GM18867 (cell line): ENCODE results near the gene WT1.
"Not testable (repeated sequence)": the region's sequence is repeated elsewhere in the genome, so short reads cannot be mapped to it uniquely, and the experiment has no call there.

ENCODE experiments used
- ATAC-seq: cut with Tn5 transposase; IDR thresholded peaks from one replicate; pipeline ENCODE4 v1.9.1; 2021; ENCODE audit warnings: mild to moderate bottlenecking, moderate library complexity; ENCODE audit not compliant: unreplicated experiment

The WT1 gene

DNA sequence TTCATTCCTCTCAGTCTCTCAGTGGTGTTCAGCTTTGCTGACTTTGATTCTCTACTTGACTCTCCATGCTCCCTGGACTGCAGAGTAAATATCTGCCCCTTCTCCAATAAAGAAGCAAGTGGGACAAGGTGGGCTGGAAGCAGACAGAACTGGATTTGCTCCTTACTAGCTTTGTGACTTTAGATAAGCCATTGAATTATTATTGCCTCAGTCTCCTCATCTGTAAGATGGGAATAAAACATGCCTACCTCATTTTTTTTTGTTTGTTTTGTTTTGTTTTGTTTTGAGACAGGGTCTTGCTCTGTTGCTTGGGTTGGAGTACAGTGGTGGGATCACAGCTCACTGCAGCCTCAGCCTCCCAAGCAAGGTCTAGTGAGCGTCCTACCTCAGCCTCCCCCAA lies 44.6 kb downstream of the WT1 start:
- ATAC-seq, result no peak

DNA sequence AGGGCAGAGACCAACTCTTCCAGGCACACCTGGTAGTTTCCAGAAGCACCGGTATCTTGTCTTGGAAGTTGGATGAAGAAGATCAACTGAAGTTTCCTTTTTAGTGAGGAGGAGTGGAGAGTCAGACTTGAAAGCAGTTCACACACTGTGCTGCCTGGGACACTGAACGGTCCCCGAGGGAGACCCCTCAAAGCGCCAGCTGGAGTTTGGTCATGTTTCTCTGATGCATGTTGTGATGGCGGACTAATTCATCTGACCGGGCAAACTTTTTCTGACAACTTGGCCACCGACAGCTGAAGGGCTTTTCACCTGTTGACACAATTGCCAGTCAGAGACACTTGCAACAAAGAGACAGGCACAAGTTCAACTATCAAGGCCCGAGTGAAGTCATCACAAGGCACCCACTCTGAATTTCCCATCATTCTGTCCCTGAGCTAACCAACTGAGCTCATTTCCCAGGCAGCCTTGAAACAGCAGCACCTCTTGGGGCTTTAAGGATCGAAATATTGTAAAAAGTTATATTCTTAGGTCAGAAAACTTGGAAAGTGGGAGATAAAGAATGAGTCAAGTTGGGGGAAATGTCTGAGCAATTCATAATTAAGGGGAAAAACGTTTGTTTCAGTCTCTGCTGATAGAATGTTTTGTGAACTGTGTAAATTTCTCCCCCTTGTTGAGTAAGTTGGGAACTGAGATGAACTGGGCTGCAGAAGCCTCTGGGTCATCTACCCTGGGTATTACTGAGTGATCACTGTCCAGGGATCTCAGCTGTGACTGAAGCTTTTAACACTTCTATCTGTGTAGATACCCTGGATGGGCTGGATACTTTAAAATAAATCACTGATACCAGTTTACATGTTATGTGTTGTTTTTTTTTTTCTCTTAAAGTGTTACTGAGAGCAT lies 46.2 kb downstream of the WT1 start:
- ATAC-seq, result no peak

DNA sequence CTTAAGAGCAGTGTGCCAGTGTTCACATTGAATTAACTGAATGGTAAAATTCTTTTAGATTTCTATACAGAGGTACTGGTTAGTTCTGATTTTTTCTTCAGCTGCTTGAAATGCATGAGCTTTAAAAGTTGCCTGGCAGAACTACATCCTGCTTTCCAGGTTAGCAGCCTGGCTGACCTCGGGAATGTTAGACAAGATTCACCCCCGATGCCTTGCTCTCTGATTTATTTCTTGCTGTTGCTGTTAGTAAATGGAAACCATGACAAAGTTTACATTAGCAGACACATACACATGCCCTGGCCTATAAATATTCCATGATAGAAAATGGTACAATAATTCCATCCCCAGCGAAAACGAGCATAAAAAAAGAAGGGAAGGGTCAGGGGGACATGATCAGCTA lies 47.0 kb downstream of the WT1 start:
- ATAC-seq, result no peak

DNA sequence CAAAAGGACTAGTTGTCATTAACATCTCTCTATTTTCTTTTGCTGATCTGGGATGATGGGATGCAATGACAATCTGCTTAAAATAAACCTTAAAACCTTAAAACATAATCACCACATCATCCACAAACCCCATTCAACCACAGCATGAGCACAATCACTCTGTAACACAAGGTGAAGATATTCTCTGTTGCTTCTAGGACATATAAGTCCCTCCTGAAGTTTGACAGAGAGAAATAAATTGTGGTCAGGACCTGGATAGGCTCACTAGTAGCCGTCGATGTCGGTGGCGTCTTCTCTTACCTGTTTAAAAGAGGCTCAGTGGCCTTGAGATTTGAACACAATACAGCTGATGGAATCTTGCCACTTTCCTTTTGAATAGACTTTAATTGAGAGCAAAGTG lies 47.9 kb downstream of the WT1 start:
- no peak for ATAC-seq

DNA sequence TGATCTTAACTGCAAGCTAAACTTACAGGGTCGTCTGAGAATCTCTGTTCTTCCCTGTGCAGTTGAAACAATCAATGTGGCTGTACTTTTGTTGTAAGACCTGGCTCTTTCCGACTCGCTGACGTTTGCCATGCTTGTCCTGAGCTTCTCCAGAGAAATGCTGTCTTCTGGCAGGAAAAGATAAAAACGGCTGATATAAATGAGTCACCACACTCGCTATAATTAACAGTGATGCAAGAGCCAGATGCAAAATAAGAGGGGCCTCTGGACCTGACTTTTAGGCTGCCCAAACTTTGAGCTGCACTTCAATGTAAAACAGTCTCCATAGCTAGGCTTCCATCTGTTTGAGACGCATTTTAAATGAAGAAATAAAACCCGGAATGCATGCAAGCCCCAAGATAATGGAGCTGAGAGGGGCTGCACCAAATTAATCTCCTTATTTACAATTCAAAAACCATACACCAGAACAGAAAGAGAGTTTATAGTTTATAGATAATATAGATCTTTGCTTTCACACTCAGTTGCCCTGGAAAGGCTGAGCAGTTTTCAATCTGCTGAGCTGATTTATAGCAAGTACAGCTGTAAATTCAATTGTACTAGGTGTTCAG lies 48.5 kb downstream of the WT1 start:
- no peak for ATAC-seq

DNA sequence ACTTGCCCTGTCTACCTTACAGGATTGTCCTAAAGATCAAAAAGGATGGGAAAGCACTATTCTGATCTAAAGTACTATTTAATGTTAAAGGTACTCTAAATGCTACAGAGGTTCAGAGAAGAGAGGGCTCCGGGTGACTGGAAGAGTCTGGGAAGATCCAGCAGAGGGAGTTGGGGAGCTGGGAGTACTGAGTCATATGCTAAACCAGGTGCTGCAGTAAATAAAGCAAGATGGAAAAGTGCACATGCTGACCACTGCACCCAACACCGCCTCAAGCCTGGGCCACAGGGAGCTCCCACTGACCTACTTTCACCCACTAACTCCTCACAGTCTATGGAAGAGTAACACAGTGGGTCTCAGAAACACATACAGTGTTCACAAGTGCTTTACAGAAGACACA lies 49.3 kb downstream of the WT1 start:
- ATAC-seq, result no peak

DNA sequence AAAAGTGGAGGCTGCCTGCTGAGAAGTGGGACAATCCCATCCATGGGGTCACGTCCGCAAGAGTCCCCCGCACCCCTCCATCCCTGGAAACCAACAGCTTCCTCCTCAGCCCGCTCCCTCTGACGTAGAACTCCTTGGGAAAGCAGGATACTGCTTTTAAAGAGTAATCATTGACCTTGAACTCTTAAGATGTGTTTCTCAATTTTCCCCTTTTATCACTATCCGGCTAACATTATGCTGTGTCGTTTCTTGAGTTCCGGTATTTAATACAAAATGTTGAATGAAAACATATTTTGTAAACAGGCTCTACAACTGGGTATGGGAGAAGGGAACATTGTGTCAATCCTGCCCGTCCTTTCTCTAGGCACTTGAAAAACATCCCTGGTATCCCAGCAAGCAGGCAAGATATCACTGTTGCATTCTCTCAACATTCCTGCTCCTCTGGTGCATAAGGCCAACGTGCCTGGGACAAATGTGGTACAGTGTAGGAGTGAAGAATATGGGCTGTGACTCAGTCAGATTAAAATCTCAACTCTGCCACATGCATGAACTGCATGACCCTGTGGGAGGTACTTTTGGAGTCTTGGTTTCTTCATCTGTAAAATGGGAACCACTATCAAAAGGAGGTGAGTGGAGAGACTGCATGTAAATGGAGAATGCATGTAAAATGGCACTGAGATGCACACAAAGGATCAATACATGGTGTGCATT lies 52.8 kb downstream of the WT1 start:
- ATAC-seq, result no peak

DNA sequence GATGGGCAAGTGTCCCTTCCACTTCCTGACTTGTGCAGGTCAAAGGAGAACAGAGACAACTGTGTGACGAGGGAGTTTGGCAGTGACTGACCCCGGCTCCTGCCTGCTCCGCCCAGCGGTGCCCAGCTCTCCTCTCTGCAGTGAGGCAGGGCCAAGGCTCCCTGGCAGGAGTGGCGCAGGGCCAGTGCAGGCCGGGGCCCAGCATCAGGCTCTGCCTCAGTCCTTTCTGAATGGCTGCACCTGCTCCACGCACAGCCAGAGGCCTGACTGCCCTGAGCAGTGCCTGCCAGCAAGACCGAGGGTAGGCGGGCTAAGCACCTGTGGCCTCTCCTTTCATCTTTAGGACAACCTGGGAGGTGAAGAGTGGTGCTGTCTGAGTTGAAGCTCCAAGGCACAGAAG lies 54.2 kb downstream of the WT1 start:
- no peak for ATAC-seq

DNA sequence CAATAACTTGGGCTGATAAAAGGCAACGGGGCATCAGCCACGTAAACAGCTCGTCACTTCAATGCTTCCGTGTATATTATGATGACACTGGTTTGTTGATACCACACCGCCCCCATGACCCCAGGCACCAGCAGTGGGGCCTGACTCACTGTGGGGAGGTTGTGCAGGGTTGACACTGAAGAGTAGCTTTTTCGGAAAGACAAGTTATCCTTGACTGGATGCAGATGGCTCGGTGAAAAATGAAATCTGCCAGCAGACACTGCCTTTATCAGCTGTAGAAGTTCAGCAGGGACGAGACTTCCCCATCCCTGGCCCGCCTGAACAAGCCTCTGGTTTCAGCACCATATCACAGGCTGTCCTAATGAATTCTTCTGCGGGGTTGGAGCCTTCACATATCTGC lies 55.6 kb downstream of the WT1 start:
- no peak for ATAC-seq

DNA sequence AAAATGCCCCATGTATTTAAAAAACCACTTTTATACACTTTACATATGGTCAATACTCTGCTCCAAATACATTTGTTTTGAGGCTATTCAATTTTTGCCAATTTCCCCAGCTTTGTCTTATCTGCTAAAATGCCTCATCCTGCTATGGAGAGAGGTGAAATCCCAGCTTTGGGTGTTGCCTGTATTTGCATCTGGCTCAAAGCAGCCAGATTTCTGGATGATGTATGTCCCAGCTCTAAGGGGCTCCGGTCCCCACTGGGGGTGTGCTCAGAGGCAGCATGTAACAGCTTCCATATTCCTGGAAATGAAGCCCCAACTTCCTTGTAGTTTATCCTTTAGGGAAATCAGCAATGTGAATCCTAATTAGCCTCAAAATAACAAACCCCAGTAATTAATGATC lies 59.5 kb downstream of the WT1 start:
- no peak for ATAC-seq

DNA sequence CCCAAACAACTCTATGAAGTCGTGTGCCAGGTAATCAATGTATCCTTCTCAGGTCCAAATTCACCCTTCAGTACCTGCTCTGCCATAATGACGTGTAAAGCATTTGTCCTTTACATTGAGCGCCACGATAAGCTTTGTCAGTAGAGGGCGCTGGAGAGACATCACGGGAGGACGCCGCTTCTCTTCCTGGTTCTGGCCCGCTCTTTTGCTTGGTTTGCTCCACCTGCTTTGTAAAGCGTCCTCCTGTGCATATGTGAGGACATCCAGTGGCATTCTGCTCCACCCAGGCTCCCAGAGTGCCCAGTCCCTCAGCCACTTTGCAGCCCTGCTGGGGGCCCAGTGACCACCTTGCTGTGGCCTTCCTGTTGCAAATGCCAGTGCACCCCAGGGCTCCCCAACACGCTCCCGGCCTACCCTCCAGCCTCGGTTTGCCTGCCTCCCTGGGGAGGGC lies 61.1 kb downstream of the WT1 start:
- no peak for ATAC-seq

DNA sequence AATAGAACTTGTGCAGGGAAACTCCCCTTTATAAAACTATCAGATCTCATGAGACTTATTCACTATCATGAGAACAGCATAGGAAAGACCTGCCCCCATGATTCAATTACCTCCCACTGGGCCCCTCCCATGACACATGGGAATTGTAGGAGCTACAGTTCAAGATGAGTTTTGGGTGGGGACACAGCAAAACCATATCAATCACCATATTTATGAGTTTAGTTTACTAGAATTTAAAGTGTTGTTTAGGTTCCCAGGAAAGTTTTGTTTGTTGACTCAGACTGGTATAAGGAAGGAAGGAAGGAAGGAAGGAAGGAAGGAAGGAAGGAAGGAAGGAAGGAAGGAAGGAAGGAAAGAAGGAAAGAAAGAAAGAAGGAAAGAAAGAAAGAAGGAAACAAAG lies 65.4 kb downstream of the WT1 start:
- not testable (repeated sequence) for ATAC-seq

DNA sequence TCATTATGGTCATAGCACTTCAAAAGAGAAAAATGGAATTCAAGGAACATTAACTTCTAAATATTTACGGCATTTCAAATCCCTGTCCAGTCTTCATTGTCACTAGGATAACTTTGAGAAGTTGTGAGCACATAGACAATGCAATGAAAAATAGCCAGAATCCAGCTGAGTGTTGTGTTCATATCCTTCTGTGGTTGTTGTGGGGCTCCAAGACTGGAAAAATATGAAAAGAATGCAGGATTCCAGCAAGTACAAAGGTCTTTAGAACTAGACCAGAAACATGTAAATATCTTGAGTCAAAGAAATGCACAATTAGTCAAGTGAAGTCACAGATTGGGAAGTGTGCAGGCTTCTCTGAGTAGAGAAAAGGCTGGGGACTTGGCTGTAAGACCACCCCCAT lies 68.7 kb downstream of the WT1 start:
- no peak for ATAC-seq

DNA sequence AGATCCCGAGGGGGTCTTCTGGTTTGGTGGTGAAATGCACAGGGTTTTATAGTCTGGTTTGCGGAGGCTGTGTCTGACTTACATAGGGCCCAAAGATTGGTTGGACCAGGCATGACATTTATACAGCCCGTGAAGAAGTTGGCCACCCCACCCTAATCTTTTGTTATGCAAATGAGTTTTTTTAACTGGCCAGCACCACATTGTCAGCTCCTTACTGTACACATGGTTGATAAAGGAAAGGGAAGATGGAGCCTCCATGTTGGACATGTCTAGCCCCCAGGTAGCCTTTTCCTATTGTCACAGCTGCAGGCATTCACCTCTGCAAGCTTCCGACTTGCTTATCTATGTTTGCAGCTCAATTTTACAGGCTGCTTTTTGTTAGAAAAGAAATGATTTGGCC lies 70.1 kb downstream of the WT1 start:
- ATAC-seq, result no peak

DNA sequence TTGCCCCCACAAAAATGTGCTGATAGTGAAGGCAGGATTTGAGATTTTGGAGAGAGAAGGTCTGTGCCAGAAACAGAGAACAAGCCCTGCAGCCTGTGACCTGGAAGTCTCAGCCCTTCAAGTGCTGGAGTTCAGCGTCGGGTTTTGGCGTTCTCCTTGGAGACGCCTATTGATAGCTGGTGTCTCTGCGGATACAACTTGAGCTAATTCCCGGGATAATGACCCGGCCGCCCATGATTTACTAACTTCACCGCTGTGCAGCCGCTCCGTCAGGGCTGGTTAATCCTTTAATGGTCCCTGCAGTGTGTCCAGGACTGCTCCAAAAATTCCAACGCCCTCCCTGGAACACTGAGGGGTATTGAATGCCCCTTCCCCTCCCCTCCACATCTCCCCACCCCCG lies 76.6 kb downstream of the WT1 start:
- no peak for ATAC-seq

DNA sequence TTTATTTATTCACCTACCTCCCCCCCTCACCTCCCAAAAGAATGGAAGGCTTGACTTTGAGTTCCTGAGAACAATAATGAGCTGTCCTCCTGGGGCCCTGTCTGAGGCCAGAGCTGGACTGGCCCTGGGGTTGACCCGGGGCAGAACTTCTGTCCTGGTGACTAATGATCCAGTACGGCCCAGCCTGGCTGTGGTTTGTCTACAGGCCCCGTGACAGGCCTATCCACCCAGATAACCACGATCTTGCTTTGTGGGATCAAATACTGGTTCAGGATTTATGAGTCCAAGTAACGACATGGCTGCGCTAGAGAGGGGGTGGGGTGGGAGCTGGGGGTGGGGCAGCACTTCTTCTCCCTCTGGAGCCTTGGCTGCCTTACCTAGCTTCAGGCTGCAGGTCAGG lies 81.5 kb downstream of the WT1 start:
- no peak for ATAC-seq

DNA sequence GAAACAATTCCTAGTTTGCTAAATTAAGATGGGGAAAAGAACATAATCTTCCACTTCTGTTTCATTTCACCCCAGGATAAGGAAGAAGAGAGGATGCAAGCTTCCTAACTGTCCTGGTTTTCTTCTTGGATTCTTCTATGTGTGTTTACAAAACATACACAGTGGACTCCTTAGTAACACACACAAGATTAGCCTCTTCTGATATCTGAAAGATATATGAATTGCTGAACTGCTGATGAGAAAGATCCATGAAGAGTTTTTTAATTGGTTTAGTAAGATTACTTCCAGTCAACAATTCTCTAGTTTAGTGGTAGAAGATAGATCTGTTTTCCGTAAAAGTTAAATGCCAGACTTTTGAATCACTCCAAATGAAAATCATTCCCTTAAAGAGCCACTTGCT lies 86.8 kb downstream of the WT1 start:
- no peak for ATAC-seq

DNA sequence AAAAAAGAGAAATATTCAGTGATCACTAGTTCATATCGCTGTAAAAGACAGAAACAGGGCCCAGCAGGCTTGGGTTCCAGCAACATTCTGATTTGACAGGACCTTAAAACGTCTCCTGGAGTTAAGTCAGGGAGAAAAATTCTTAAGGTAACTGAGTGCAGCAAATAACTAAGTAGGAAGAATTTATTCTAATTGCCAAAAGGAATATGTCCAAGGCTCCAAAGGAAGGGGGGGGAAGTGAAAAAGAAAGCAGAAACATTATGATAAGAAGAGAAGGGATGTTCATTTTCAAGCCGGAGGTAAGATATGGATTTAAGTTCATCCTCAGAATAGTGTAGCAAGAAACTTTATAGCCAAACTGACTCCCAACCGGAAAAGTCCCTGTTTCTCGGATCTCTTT lies 90.4 kb downstream of the WT1 start:
- ATAC-seq, result no peak

DNA sequence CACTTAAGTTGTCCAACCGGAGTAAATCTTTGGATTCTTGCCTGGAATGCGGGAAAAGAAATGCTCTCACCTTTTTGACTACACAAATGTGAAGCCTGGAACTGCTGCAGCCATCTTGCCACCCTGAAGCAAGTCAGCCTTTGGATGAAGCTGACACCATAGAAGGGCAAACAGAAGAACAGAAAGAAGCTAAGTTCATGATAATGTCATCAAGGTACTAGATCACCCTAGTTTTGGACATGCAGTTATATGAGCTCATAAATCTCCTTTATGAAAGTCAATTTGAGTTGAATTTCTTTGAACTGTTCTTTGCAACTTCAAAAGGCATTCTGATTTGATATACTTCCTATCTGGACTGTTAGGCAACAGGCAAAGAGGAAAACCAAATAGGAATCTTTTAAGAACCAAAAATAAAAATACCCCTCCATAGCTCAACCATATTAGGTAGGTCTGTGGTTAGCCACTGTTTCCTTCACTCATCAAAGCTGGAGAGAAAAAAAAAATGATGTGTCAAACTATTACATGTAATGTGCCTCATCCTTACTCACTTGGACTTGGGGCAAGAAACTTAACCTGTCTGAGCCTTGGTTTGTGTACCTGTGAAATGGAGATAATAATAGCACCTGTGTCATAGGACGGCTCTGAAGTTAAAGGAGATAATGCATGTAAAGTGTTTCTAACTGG lies 91.9 kb downstream of the WT1 start:
- no peak for ATAC-seq

DNA sequence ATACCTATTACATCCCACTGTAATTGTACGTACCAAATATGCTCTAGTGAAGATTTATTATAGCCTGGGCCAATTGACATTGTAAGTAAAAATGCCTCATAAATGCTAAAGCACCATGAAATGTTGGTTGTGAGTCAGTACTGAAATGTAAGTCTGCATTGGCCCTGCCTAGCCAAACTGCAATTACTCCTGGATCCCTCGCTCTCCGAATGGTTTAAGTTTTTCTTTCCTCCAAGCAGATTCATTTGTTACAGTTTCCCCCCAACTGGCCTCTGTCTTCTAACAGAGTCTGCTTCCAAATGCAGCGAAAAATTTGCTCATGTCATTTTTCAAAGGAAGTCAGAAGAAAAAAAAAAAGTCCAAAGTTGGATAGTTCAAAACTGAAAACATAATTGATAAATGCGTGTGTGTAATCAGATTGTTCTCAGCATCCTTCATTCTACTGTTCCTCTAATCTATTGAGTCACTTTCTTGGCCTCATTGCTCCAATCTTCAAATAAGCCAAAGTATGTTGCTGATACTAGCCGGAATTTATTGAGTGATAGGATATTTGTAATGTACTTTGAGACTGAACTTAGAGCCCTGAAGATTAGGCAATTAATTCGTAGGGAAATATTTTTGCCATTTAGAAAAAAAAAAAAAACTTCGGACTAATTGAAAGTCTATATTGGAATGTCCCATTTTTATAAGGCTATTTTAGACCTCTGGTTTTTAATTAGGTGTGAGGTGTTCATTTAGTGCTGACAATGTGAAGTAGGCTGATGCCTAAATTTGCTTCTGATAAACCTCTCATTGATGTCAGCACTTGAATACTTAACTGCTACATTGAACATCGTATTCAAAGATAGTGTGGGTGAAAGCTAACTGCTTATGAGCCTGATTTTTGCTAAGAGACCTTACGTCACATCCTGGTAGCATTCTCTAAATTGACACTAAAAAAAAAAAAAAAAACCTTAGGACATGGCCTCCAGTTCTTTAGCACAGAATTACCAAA lies 93.4 kb downstream of the WT1 start:
- ATAC-seq, result no peak
